K562 (cell line): ENCODE data around the gene SPANXC. TPM values are rescaled to one million over a fixed set of nuclear protein-coding genes. Genes with fewer than 3 reads are reported as not detected.

Experiments
- ATAC-seq: fragments of 200-7000 bp; cut with Tn5 transposase; 3 replicates; pipeline ENCODE4 v1.9.1; 2020; ENCODE audit warnings: moderate library complexity
- BruUV-seq: library from RNA; stranded (reverse); fragments of 400-500 nt; replicated peaks from 2 replicates; lab custom pipeline; 2021; lab: Mats Ljungman, UMichigan
- CTCF ChIA-PET: fragments of 300-600 bp; formaldehyde crosslinking; extraction: SDS; loops from one replicate; lab custom pipeline; 2021; ENCODE audit warnings: low intra/inter-chr PET ratio; lab: Yijun Ruan, JAX
- POLR2A ChIA-PET: fragments of 300-600, 350-650 bp; sonication (Branson Sonifier 250); formaldehyde crosslinking; extraction: SDS; loops from one replicate; lab custom pipeline; 2021; ENCODE audit warnings: antibody characterized with exemption, inconsistent platforms; lab: Yijun Ruan, JAX
- DNase-seq, 4 experiments: peaks; one replicate each; pipeline versions ENCODE4 v3.0.0 to v3.0.0-alpha.2; 2011 to 2018; ENCODE audit warnings: low spot score in 3 of 4, mixed read lengths in 3 of 4; ENCODE audit errors: extremely low read depth in 1 of 4
- FAIRE-seq: peaks from 2 replicates; lab custom pipeline; 2011; peaks lifted over from hg19 to GRCh38; lab: Jason Lieb, UNC
- H2AFZ ChIP-seq: 2 replicates; pipeline ENCODE4 v1.6.0; 2011; ENCODE audit warnings: low read depth, low read length, control low read depth, inconsistent platforms
- H3K27ac ChIP-seq: fragments of 200-600 bp; 3 replicates; pipeline ENCODE4 v1.8.0; 2011; ENCODE audit warnings: low read depth, mild to moderate bottlenecking, control low read depth, inconsistent platforms, low read length, moderate library complexity, mixed read lengths; ENCODE audit errors: extremely low read depth
- H3K27me3 ChIP-seq, 2 experiments: fragments of 300-600 bp in 1 of 2; 2 replicates in 1 of 2; 3 replicates in 1 of 2; pipeline versions ENCODE4 v1.6.0 to v1.8.0; 2011; ENCODE audit warnings: inconsistent platforms in 2 of 2, low read length in 2 of 2, mild to moderate bottlenecking in 1 of 2, mixed read lengths in 1 of 2, moderate library complexity in 1 of 2; ENCODE audit not compliant: control insufficient read depth in 2 of 2, insufficient read depth in 2 of 2
- H3K36me3 ChIP-seq: fragments of 300-600 bp; 3 replicates; pipeline ENCODE4 v1.8.0; 2011; ENCODE audit warnings: mild to moderate bottlenecking, low read length, inconsistent platforms; ENCODE audit not compliant: control insufficient read depth, insufficient read depth
- H3K4me1 ChIP-seq, 2 experiments: fragments of 200-600 bp in 1 of 2; replicated peaks in 1 of 2; 2 replicates in 1 of 2; 3 replicates in 1 of 2; pipeline versions ENCODE4 v1.5.1 to v1.8.0; 2011; ENCODE audit warnings: inconsistent platforms in 2 of 2, low read length in 2 of 2, mild to moderate bottlenecking in 1 of 2, mixed read lengths in 1 of 2, moderate library complexity in 1 of 2; ENCODE audit not compliant: control insufficient read depth in 2 of 2, insufficient read depth in 2 of 2
- H3K4me2 ChIP-seq: 2 replicates; pipeline ENCODE4 v1.6.1; 2011; ENCODE audit warnings: low read length, control low read depth, inconsistent platforms, mixed read lengths; ENCODE audit not compliant: insufficient read depth
- H3K4me3 ChIP-seq: fragments of 200-600 bp; sonication (generic), shearing (Covaris generic); 2 replicates; pipeline ENCODE4 v1.5.1; 2016; ENCODE audit warnings: control low read depth, inconsistent platforms
- H3K79me2 ChIP-seq: fragments of 200-600 bp; 3 replicates; pipeline ENCODE4 v1.8.0; 2011; ENCODE audit warnings: low read length, inconsistent platforms; ENCODE audit not compliant: control insufficient read depth, insufficient read depth
- H3K9ac ChIP-seq, 2 experiments: 2 replicates each; pipeline versions ENCODE4 v1.6.0 to v1.6.1; 2011; ENCODE audit warnings: low read depth in 2 of 2, low read length in 2 of 2, control low read depth in 1 of 2, inconsistent platforms in 1 of 2, mild to moderate bottlenecking in 1 of 2, mixed read lengths in 1 of 2; ENCODE audit not compliant: insufficient read depth in 1 of 2
- H3K9me1 ChIP-seq: one replicate; pipeline ENCODE4 v1.6.0; 2011; ENCODE audit warnings: inconsistent platforms, mild to moderate bottlenecking, low read length, moderate library complexity; ENCODE audit not compliant: control insufficient read depth, insufficient read depth
- H3K9me3 ChIP-seq: replicated peaks from 2 replicates; pipeline ENCODE4 v1.5.1; 2011; ENCODE audit warnings: low read depth, low read length, inconsistent platforms; ENCODE audit not compliant: control insufficient read depth, insufficient read depth
- H4K20me1 ChIP-seq: replicated peaks from 2 replicates; pipeline ENCODE4 v1.6.1; 2011; ENCODE audit warnings: low read length, inconsistent platforms, mixed read lengths; ENCODE audit not compliant: control insufficient read depth, insufficient read depth
- CBX1 ChIP-seq: sonication (generic); IDR thresholded peaks from 2 replicates; pipeline ENCODE4 v1.6.1; 2016; ENCODE audit warnings: antibody characterized with exemption, low read depth, mild to moderate bottlenecking
- CREM ChIP-seq: IDR thresholded peaks from 2 replicates; pipeline ENCODE4 v1.6.1; 2014; ENCODE audit warnings: antibody characterized with exemption, low read depth
- DMBX1 ChIP-seq: fragments of 250-450 bp; sonication (Bioruptor Pico); IDR thresholded peaks from 2 replicates; pipeline ENCODE4 v1.8.0; 2022; ENCODE audit warnings: inconsistent platforms, mild to moderate bottlenecking, moderate library complexity, borderline replicate concordance
- KAT7 ChIP-seq: sonication (generic); formaldehyde crosslinking; IDR thresholded peaks from 2 replicates; pipeline ENCODE4 v1.8.0; 2022; ENCODE audit warnings: missing genetic modification reagents, mild to moderate bottlenecking, borderline replicate concordance
- MTA3 ChIP-seq: fragments of 450-650 bp; formaldehyde crosslinking; IDR thresholded peaks from 2 replicates; pipeline ENCODE4 v1.6.1; 2017; ENCODE audit warnings: mild to moderate bottlenecking, borderline replicate concordance
- WGBS: fragments of 100-300 bp; shearing (Covaris generic); methylation state at CpG from one replicate; pipeline ENCODE4 v1.1.6; 2016; ENCODE audit warnings: low coverage, mixed read lengths; ENCODE audit not compliant: insufficient coverage; ENCODE audit errors: missing lambda C conversion rate; 5-methylcytosine and 5-hydroxymethylcytosine counted together
- in situ Hi-C: fragments of 300-500 bp; cut with MboI; formaldehyde crosslinking; loops from 4 replicates; pipeline ENCODE4 v1.15.0; 2018; ENCODE audit warnings: inconsistent platforms, mixed read lengths
- intact Hi-C: fragments of 100-400 bp; cut with micrococcal nuclease; formaldehyde crosslinking; loops from 2 replicates; pipeline ENCODE4 v1.14.2; 2022
- polyA plus RNA-seq, 8 experiments: library from polyadenylated mRNA; depleted of rRNA in 4 of 8; stranded (reverse) in 5 of 8; unstranded in 3 of 8; fragments of >200 nt; fragmentation: Nextera tagmentation in 2 of 8; fragmentation: Illumina TruSeq in 1 of 8; extraction: Ambion mirVana in 2 of 8; extraction: Trizol in 1 of 8; gene quantifications; 2 replicates each; pipeline versions ENCODE4 v1.2.1 to v1.2.3, GENCODE V29; 2011 to 2014; ENCODE audit warnings: inconsistent platforms in 1 of 8, missing spikeins in 1 of 8
- total RNA-seq, 7 experiments: library from RNA; depleted of rRNA in 6 of 7; stranded (reverse); fragments of >200 nt in 6 of 7; fragmentation: Illumina TruSeq in 2 of 7; extraction: Trizol in 2 of 7; gene quantifications; 2 replicates each; pipeline versions ENCODE4 v1.2.1 to v1.2.3, GENCODE V29; 2011 to 2021; ENCODE audit warnings: low replicate concordance in 1 of 7
- TF ChIP-seq, protein P1 (sequence below): sonication (generic); formaldehyde crosslinking; IDR thresholded peaks from 2 replicates; pipeline ENCODE4 v1.8.0; 2022; ENCODE audit warnings: mild to moderate bottlenecking, low read depth, missing genetic modification reagents
- TF ChIP-seq, protein P2 (sequence below): fragments of 250-450 bp; sonication (Bioruptor Pico); IDR thresholded peaks from 2 replicates; pipeline ENCODE4 v1.8.0; 2021; ENCODE audit warnings: moderate library complexity, mild to moderate bottlenecking, inconsistent platforms
- TF ChIP-seq, protein P3 (sequence below): fragments of 250-450 bp; sonication (Bioruptor Pico); IDR thresholded peaks from 2 replicates; pipeline ENCODE4 v1.8.0; 2022; ENCODE audit warnings: inconsistent platforms

SPANXC gene
- total and polyA plus RNA-seq, 9 of the 15 experiments (the other 6 are each of a cell fraction or from before 2014, with no cell fraction given): not detected

DNA sequence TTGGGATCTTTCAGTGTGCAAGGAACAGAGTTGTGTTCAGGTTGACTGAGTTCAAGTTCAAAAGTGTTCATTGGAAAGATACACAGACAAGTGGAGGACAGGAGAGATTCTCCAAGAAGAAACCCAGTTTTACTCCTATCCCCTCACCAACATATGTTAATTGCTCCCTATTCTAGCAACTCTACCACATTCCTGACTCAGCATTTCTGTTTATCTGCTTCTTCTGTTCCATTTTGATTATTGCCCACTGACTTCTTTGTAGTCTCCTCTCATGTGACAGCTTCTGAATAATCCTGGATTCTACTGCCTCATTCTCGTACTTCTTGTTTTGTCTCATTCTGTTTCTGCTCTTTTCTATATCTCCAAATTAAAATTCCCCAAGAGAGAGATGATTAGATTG is 15.8 kb upstream of the SPANXC start (continued):
- TF ChIP-seq, protein P1, sequence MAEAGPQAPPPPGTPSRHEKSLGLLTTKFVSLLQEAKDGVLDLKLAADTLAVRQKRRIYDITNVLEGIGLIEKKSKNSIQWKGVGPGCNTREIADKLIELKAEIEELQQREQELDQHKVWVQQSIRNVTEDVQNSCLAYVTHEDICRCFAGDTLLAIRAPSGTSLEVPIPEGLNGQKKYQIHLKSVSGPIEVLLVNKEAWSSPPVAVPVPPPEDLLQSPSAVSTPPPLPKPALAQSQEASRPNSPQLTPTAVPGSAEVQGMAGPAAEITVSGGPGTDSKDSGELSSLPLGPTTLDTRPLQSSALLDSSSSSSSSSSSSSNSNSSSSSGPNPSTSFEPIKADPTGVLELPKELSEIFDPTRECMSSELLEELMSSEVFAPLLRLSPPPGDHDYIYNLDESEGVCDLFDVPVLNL: no peak
- no peak for TF ChIP-seq DMBX1

- Histone ChIP-seq H2AFZ (no peak overlapping the region), H3K9me3 (no peaks in the 10 kb centered on the region), H3K4me2 (no peak overlapping the region), H3K79me2 (no peaks in the 10 kb centered on the region), H3K27ac (no peak overlapping the region), H3K4me3 (no peak overlapping the region), H3K9ac (no peak overlapping the region), H3K27me3 (no peaks in the 10 kb centered on the region), H4K20me1 (no peaks in the 10 kb centered on the region), H3K4me1 (no peaks in the 10 kb centered on the region), H3K9me1 (no peaks in the 10 kb centered on the region), H3K36me3 (no peaks in the 10 kb centered on the region)
- FAIRE-seq: no peak
- TF ChIP-seq, protein P2, sequence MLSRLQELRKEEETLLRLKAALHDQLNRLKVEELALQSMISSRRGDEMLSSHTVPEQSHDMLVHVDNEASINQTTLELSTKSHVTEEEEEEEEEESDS (CRISPR knock-in tag): no peak
- TF ChIP-seq CBX1 (no peak), CREM (no peak), MTA3 (no peak), KAT7 (CRISPR knock-in tag) (no peak)
- TF ChIP-seq, protein P3, sequence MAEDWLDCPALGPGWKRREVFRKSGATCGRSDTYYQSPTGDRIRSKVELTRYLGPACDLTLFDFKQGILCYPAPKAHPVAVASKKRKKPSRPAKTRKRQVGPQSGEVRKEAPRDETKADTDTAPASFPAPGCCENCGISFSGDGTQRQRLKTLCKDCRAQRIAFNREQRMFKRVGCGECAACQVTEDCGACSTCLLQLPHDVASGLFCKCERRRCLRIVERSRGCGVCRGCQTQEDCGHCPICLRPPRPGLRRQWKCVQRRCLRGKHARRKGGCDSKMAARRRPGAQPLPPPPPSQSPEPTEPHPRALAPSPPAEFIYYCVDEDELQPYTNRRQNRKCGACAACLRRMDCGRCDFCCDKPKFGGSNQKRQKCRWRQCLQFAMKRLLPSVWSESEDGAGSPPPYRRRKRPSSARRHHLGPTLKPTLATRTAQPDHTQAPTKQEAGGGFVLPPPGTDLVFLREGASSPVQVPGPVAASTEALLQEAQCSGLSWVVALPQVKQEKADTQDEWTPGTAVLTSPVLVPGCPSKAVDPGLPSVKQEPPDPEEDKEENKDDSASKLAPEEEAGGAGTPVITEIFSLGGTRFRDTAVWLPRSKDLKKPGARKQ: no peak
- DNase-seq: no peak
- POLR2A ChIA-PET: no interaction called here
- intact Hi-C loops: no loop called here
- in situ Hi-C loops: no loop called here
- BruUV-seq: no TSS peak
- ATAC-seq: no peak
- 0% methylated on average over 2 of the region's 2 CpGs for WGBS
- CTCF ChIA-PET: no interaction called here
Measured at GRCh38 chrX:141221611-141222010, 20.7 kb downstream of the SPANXC start.
